A673 (cell line): ENCODE results near the gene ITGA1. TPM values are rescaled to one million over a fixed set of nuclear protein-coding genes. Genes with fewer than 3 reads are reported as not detected.

ENCODE experiments used
- BruUV-seq: library from RNA; stranded (reverse); fragments of 400-500 nt; replicated peaks from 2 replicates; lab custom pipeline; 2021; lab: Mats Ljungman, UMichigan
- CTCF ChIA-PET: fragments of 300-600 bp; sonication (Branson Sonifier 250); formaldehyde crosslinking; loops from one replicate; lab custom pipeline; 2022; ENCODE audit warnings: antibody characterized with exemption; lab: Charles Lee
- POLR2A ChIA-PET: fragments of 300-600 bp; sonication (Branson Sonifier 250); formaldehyde crosslinking; loops from one replicate; lab custom pipeline; 2022; ENCODE audit warnings: antibody characterized with exemption; ENCODE audit not compliant: low non-redundant PET; lab: Charles Lee
- DNase-seq: peaks from one replicate; pipeline ENCODE4 v3.0.0-alpha.2; 2015; ENCODE audit warnings: low spot score
- H3K27ac ChIP-seq: fragments of 200-600 bp; sonication (generic); 2 replicates; pipeline ENCODE4 v1.5.1; 2016; ENCODE audit warnings: mixed run types, low read depth, mild to moderate bottlenecking, mixed read lengths, antibody characterized with exemption, low read length; ENCODE audit not compliant: poor library complexity, severe bottlenecking
- H3K27me3 ChIP-seq: fragments of 200-600 bp; sonication (generic); replicated peaks from 2 replicates; pipeline ENCODE4 v1.6.1; 2017; ENCODE audit warnings: mixed run types, low read depth, mild to moderate bottlenecking, mixed read lengths, antibody characterized with exemption, low read length; ENCODE audit not compliant: insufficient read depth, poor library complexity
- H3K36me3 ChIP-seq: fragments of 200-600 bp; sonication (generic); 2 replicates; pipeline ENCODE4 v1.6.1; 2016; ENCODE audit warnings: mixed run types, mild to moderate bottlenecking, mixed read lengths, antibody characterized with exemption, low read length; ENCODE audit not compliant: insufficient read depth, poor library complexity, severe bottlenecking
- H3K4me1 ChIP-seq: fragments of 200-600 bp; sonication (generic); 2 replicates; pipeline ENCODE4 v1.6.1; 2017; ENCODE audit warnings: mixed run types, mild to moderate bottlenecking, mixed read lengths, antibody characterized with exemption, low read length; ENCODE audit not compliant: insufficient read depth, poor library complexity, severe bottlenecking
- H3K4me3 ChIP-seq: fragments of 200-600 bp; sonication (generic); 2 replicates; pipeline ENCODE4 v1.5.1; 2016; ENCODE audit warnings: low read depth, mixed run types, mild to moderate bottlenecking, mixed read lengths, low read length; ENCODE audit not compliant: poor library complexity, severe bottlenecking
- H3K9me3 ChIP-seq: fragments of 200-600 bp; sonication (generic); 2 replicates; pipeline ENCODE4 v1.6.1; 2016; ENCODE audit warnings: mixed run types, low read depth, mild to moderate bottlenecking, mixed read lengths, antibody characterized with exemption, low read length; ENCODE audit not compliant: poor library complexity, severe bottlenecking
- EZH2 ChIP-seq: fragments of 200-600 bp; sonication (generic); IDR thresholded peaks from 2 replicates; pipeline ENCODE4 v1.6.1; 2017; ENCODE audit warnings: borderline replicate concordance, low read depth, mild to moderate bottlenecking, mixed read lengths, antibody characterized with exemption, low read length; ENCODE audit not compliant: poor library complexity, severe bottlenecking
- intact Hi-C: fragments of 100-400 bp; cut with micrococcal nuclease; formaldehyde crosslinking; loops from one replicate; pipeline ENCODE4 v1.10.0; 2022; ENCODE audit not compliant: unreplicated experiment
- total RNA-seq: library from RNA; stranded (reverse); gene quantifications from 2 replicates; pipeline ENCODE4 v1.2.3, GENCODE V29; 2021
- TF ChIP-seq, protein P1 (sequence below): fragments of 300-800, 200-600 bp; sonication (generic); conservative IDR thresholded peaks from 2 replicates; pipeline ENCODE4 v1.5.1; 2017; ENCODE audit warnings: low read depth, mild to moderate bottlenecking, antibody characterized with exemption, low read length, moderate library complexity, mixed read lengths

The ITGA1 gene
- total RNA-seq, 1 experiment from 2014 or later, result 8.1 TPM

DNA sequence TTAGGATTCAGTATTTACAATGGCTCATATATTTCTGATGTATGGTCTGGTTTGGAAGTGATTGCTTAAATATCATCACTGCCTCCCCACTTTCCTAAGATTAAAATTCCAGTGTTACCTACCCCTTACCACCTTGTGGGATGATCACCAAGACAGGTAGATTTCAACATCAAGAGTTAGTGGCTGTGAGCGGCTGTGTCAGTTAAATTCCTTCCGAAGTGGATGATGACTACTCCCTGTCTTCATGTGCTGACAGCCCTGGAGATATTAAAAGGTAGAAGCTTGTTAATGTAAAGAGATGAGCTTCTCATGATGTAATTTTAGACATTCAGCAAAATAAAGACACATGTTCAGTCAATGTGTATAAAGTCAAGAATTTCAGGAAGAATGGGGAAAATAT lies 205.7 kb downstream of the ITGA1 start:
- ChIA-PET CTCF (no interaction called here), POLR2A (no interaction called here)
- no peaks in the 10 kb centered on the region for H3K4me1 ChIP-seq
- no peak overlapping the region for H3K4me3 ChIP-seq
- H3K9me3 ChIP-seq, result no peaks in the 10 kb centered on the region
- H3K27me3 ChIP-seq, result peaks cover 22% of the 10 kb centered on the region
- DNase-seq, result no peak
- TF ChIP-seq EZH2, result no peak
- TF ChIP-seq, protein P1, sequence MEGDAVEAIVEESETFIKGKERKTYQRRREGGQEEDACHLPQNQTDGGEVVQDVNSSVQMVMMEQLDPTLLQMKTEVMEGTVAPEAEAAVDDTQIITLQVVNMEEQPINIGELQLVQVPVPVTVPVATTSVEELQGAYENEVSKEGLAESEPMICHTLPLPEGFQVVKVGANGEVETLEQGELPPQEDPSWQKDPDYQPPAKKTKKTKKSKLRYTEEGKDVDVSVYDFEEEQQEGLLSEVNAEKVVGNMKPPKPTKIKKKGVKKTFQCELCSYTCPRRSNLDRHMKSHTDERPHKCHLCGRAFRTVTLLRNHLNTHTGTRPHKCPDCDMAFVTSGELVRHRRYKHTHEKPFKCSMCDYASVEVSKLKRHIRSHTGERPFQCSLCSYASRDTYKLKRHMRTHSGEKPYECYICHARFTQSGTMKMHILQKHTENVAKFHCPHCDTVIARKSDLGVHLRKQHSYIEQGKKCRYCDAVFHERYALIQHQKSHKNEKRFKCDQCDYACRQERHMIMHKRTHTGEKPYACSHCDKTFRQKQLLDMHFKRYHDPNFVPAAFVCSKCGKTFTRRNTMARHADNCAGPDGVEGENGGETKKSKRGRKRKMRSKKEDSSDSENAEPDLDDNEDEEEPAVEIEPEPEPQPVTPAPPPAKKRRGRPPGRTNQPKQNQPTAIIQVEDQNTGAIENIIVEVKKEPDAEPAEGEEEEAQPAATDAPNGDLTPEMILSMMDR, result no peak
- H3K36me3 ChIP-seq, result no peaks in the 10 kb centered on the region
- BruUV-seq, result no TSS peak
- intact Hi-C loops, result no loop called here
- no peak overlapping the region for H3K27ac ChIP-seq

DNA sequence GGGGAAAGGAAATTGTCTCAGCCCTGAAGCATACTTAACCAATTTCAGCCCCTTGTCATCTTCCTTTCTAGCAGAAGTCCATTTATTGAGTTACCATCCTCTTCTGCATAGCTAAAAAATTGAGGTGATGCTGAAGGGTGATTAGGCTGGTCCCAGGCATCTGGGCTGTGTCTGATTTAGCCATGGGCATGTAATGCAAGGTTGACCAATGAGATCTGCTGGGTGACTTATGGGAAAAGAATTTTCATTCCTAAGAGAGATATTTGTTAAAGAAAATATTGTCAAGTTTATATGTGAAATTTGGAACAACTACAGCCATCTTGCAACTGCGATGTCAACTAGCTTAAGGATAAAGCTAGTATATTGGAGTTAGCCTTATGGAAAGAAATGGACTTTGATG lies 206.6 kb downstream of the ITGA1 start:
- POLR2A ChIA-PET, result no interaction called here
- no peak for TF ChIP-seq EZH2
- TF ChIP-seq, protein P1, result no peak
- BruUV-seq, result no TSS peak
- Histone ChIP-seq H3K36me3 (no peaks in the 10 kb centered on the region), H3K27me3 (peaks cover 18% of the 10 kb centered on the region), H3K27ac (no peak overlapping the region), H3K4me1 (no peaks in the 10 kb centered on the region), H3K4me3 (no peak overlapping the region), H3K9me3 (no peaks in the 10 kb centered on the region)
- intact Hi-C loops, result no loop called here
- CTCF ChIA-PET, result no interaction called here
- no peak for DNase-seq

DNA sequence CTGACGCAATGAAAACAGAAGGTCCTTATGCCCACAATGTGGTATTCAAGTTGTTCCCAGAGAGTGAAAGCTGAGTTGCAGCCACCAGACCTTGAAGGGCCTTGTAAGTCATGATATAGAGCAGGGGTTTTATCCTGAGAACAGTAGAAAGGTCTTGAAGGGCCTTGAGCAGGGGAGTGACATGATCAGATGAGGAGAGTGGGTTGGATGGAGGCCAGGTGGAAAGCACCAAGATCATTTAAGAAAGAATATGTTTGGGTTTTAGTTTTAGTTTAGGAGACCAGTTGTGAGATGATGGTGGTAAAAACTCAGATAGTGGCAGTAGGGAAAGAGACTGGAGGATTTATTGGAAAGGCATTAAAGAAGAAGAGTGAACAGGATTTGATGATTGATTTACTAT lies 207.4 kb downstream of the ITGA1 start:
- no TSS peak for BruUV-seq
- no peak for DNase-seq
- intact Hi-C loops, result no loop called here
- TF ChIP-seq, protein P1, result no peak
- no peak for TF ChIP-seq EZH2
- ChIA-PET POLR2A (no interaction called here), CTCF (no interaction called here)
- Histone ChIP-seq H3K4me1 (no peaks in the 10 kb centered on the region), H3K27ac (no peak overlapping the region), H3K4me3 (no peak overlapping the region), H3K36me3 (no peaks in the 10 kb centered on the region), H3K27me3 (peaks cover 14% of the 10 kb centered on the region), H3K9me3 (no peaks in the 10 kb centered on the region)
